ENCODE measurements around the gene CGRRF1. TPM values are rescaled to one million over a fixed set of nuclear protein-coding genes. Genes with fewer than 3 reads are reported as not detected.

The CGRRF1 gene
- total and polyA plus RNA-seq, 10 of the 15 experiments (the other 5 are each of a cell fraction or from before 2014, with no cell fraction given): 5.5 to 47.7 (median 13.5) TPM

DNA sequence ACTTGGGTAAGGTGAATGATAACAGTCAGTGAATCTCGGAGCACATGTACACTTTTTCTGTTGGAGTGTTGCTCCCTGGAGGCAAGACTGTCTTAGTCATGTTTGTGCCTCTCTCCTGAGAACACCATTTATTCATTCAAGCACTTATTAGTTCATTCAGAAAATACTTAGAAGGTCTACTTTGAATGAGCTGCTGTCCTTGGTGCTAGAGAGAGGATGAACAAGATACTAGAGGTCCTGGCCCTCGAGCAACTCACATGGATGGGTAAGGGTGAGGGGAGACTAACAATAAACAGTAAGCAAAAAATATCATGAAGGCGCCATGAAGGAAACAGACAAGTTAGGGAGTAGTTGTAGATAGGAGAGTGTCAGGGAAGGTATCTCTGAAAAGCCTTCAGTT is 40.2 kb downstream of the CGRRF1 start:
- Histone ChIP-seq H3K36me3 (ENCODE audit: control insufficient read depth in 2 of 2, insufficient read depth in 2 of 2, low read length in 1 of 2) (no peaks in the 10 kb centered on the region), H3K9ac (ENCODE audit: control insufficient read depth, insufficient read depth, low read length) (no peak overlapping the region), H4K20me1 (ENCODE audit: control insufficient read depth, insufficient read depth) (no peaks in the 10 kb centered on the region), H3K9me3 (replicated peaks; ENCODE audit: control insufficient read depth, insufficient read depth, low read length) (no peaks in the 10 kb centered on the region), H2AFZ (ENCODE audit: control insufficient read depth, low read depth, low read length) (no peak overlapping the region), H3K27me3 (replicated peaks in 1 of 2; ENCODE audit: control insufficient read depth in 2 of 2, insufficient read depth in 2 of 2, low read length in 1 of 2) (no peaks in the 10 kb centered on the region), H3K27ac (ENCODE audit: control insufficient read depth, insufficient read depth) (no peak overlapping the region), H3K4me2 (ENCODE audit: control insufficient read depth, insufficient read depth) (no peak overlapping the region), H3K79me2 (ENCODE audit: control insufficient read depth, insufficient read depth, low read length) (no peaks in the 10 kb centered on the region), H3K4me3 (no peak overlapping the region), H3K4me1 (ENCODE audit: control insufficient read depth, insufficient read depth, low read length) (no peaks in the 10 kb centered on the region)
- FAIRE-seq (peak; percentile 18), ATAC-seq (no peak), DNase-seq (ENCODE audit: low read depth, low spot score) (no peak)
- POLR2A ChIA-PET: no interaction called here
- in situ Hi-C loops (cut with MboI) (no loop called here), intact Hi-C loops (cut with micrococcal nuclease; ENCODE audit: unreplicated experiment) (no loop called here)
- CTCF ChIA-PET: interaction anchor here (0.6 to 1.2 kb wide), 3 partner anchors 10 to 1600 kb away, joined by 3 read pairs; no protein-coding TSS in a partner anchor
- RAD21 ChIA-PET (ENCODE audit: unreplicated experiment): interaction anchor here (1.3 kb wide), 1 partner anchor 62 kb away, joined by 3 read pairs; no protein-coding TSS in a partner anchor
- SMC1A ChIA-PET (ENCODE audit: uncharacterized antibody, unreplicated experiment): interaction anchor here (0.6 to 1.7 kb wide), 2 partner anchors 12 to 137 kb away, joined by 3 to 4 read pairs; no protein-coding TSS in a partner anchor
- WGBS (ENCODE audit: insufficient coverage, insufficient replicate concordance, low lambda C conversion rate, missing lambda C conversion rate): 67% methylated on average over 3 of the region's 3 CpGs
- no TSS peak for BruUV-seq (replicated peaks)
- TF ChIP-seq ESRRA (IDR thresholded peaks at IDR 0.05; ENCODE audit: low read length) (no peak), MXI1 (IDR thresholded peaks at IDR 0.05; ENCODE audit: low read depth, low read length) (no peak)
- TF ChIP-seq, protein P1, sequence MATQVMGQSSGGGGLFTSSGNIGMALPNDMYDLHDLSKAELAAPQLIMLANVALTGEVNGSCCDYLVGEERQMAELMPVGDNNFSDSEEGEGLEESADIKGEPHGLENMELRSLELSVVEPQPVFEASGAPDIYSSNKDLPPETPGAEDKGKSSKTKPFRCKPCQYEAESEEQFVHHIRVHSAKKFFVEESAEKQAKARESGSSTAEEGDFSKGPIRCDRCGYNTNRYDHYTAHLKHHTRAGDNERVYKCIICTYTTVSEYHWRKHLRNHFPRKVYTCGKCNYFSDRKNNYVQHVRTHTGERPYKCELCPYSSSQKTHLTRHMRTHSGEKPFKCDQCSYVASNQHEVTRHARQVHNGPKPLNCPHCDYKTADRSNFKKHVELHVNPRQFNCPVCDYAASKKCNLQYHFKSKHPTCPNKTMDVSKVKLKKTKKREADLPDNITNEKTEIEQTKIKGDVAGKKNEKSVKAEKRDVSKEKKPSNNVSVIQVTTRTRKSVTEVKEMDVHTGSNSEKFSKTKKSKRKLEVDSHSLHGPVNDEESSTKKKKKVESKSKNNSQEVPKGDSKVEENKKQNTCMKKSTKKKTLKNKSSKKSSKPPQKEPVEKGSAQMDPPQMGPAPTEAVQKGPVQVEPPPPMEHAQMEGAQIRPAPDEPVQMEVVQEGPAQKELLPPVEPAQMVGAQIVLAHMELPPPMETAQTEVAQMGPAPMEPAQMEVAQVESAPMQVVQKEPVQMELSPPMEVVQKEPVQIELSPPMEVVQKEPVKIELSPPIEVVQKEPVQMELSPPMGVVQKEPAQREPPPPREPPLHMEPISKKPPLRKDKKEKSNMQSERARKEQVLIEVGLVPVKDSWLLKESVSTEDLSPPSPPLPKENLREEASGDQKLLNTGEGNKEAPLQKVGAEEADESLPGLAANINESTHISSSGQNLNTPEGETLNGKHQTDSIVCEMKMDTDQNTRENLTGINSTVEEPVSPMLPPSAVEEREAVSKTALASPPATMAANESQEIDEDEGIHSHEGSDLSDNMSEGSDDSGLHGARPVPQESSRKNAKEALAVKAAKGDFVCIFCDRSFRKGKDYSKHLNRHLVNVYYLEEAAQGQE (IDR thresholded peaks at IDR 0.05; ENCODE audit: low read depth, low read length): peak; percentile 79

Data from GM12878 (cell line).